NCI-H345 treated with DMSO at 0.1 percent for 48 hours (cell line): ENCODE measurements around the gene FHIP1B.
"Not testable (repeated sequence)": the region's sequence is repeated elsewhere in the genome, so short reads cannot be mapped to it uniquely, and the experiment has no call there.

Experiments
- DNase-seq: peaks from one replicate; lab custom pipeline; 2025; ENCODE audit not compliant: unreplicated experiment; lab: John Stamatoyannopoulos, UW

Gene FHIP1B

GRCh38 chr11:6234387-6235107 is at the start of gene FHIP1B:
TSS of gene FHIP1B (minus strand) at chr11:6234636. CDS start at chr11:6224516, 10,120 bp downstream.
- DNase-seq: peak; percentile 100

- no peak for DNase-seq
Measured at GRCh38 chr11:6283453-6284023, 49.1 kb upstream of the FHIP1B start.

- not testable (repeated sequence) for DNase-seq
Measured at GRCh38 chr11:6280809-6281208, 46.4 kb upstream of the FHIP1B start.

- DNase-seq: no peak
Measured at GRCh38 chr11:6273188-6273587, 38.8 kb upstream of the FHIP1B start.

- DNase-seq: no peak
Measured at GRCh38 chr11:6271598-6271997, 37.2 kb upstream of the FHIP1B start.

- no peak for DNase-seq
Measured at GRCh38 chr11:6270584-6271246, 36.3 kb upstream of the FHIP1B start.

GRCh38 chr11:6269994-6270393 is 35.6 kb upstream of the FHIP1B start:
- DNase-seq: no peak

GRCh38 chr11:6268820-6269219 is 34.4 kb upstream of the FHIP1B start:
- DNase-seq: no peak

- no peak for DNase-seq
Measured at GRCh38 chr11:6263662-6264061, 29.2 kb upstream of the FHIP1B start.

GRCh38 chr11:6260207-6260726 is 25.8 kb upstream of the FHIP1B start:
- no peak for DNase-seq

- no peak for DNase-seq
Measured at GRCh38 chr11:6258571-6259081, 24.2 kb upstream of the FHIP1B start.

- no peak for DNase-seq
Measured at GRCh38 chr11:6258141-6258540, 23.7 kb upstream of the FHIP1B start.

GRCh38 chr11:6253197-6253596 is 18.8 kb upstream of the FHIP1B start:
- DNase-seq: no peak

GRCh38 chr11:6251990-6252473 is 17.6 kb upstream of the FHIP1B start:
- no peak for DNase-seq

- DNase-seq: peak; percentile 33
Measured at GRCh38 chr11:6251120-6251733, 16.8 kb upstream of the FHIP1B start.

- DNase-seq: no peak
Measured at GRCh38 chr11:6249770-6250555, 15.5 kb upstream of the FHIP1B start.

- DNase-seq: not testable (repeated sequence)
Measured at GRCh38 chr11:6248897-6249296, 14.5 kb upstream of the FHIP1B start.

GRCh38 chr11:6248248-6248647 is 13.8 kb upstream of the FHIP1B start:
- DNase-seq: no peak

- DNase-seq: no peak
Measured at GRCh38 chr11:6245536-6245935, 11.1 kb upstream of the FHIP1B start.

GRCh38 chr11:6241316-6241715 is 6.9 kb upstream of the FHIP1B start:
- no peak for DNase-seq
